ENCODE results near the gene ASH1L.
"Not testable (repeated sequence)": the region's sequence is repeated elsewhere in the genome, so short reads cannot be mapped to it uniquely, and the experiment has no call there.

ASH1L gene

GRCh38 chr1:155493595-155493994, 69.0 kb downstream of the ASH1L start:
- DNase-seq (ENCODE audit: low read depth) = not testable (repeated sequence)

GRCh38 chr1:155488419-155488818, 74.2 kb downstream of the ASH1L start:
- not testable (repeated sequence) for DNase-seq (ENCODE audit: low read depth)

- no peak for DNase-seq (ENCODE audit: low read depth)
Measured at GRCh38 chr1:155487541-155487940, 75.1 kb downstream of the ASH1L start.

GRCh38 chr1:155486952-155487351, 75.7 kb downstream of the ASH1L start:
- DNase-seq (ENCODE audit: low read depth) = not testable (repeated sequence)

- no peak for DNase-seq (ENCODE audit: low read depth)
Measured at GRCh38 chr1:155485945-155486344, 76.7 kb downstream of the ASH1L start.

GRCh38 chr1:155485222-155485621, 77.4 kb downstream of the ASH1L start:
- no peak for DNase-seq (ENCODE audit: low read depth)

GRCh38 chr1:155481741-155482241, 80.8 kb downstream of the ASH1L start:
- no peak for DNase-seq (ENCODE audit: low read depth)

- no peak for DNase-seq (ENCODE audit: low read depth)
Measured at GRCh38 chr1:155479205-155479604, 83.4 kb downstream of the ASH1L start.

GRCh38 chr1:155478270-155478852, 84.2 kb downstream of the ASH1L start:
- DNase-seq (ENCODE audit: low read depth) = no peak

GRCh38 chr1:155474146-155474545, 88.5 kb downstream of the ASH1L start:
- no peak for DNase-seq (ENCODE audit: low read depth)

GRCh38 chr1:155473151-155473821, 89.3 kb downstream of the ASH1L start:
- no peak for DNase-seq (ENCODE audit: low read depth)

GRCh38 chr1:155472491-155473083, 90.0 kb downstream of the ASH1L start:
- no peak for DNase-seq (ENCODE audit: low read depth)

- DNase-seq (ENCODE audit: low read depth) = no peak
Measured at GRCh38 chr1:155471891-155472290, 90.7 kb downstream of the ASH1L start.

- no peak for DNase-seq (ENCODE audit: low read depth)
Measured at GRCh38 chr1:155471026-155471425, 91.6 kb downstream of the ASH1L start.

- DNase-seq (ENCODE audit: low read depth) = no peak
Measured at GRCh38 chr1:155466996-155467395, 95.6 kb downstream of the ASH1L start.

GRCh38 chr1:155466617-155466972, 96.0 kb downstream of the ASH1L start:
- DNase-seq (ENCODE audit: low read depth) = no peak

- DNase-seq (ENCODE audit: low read depth) = no peak
Measured at GRCh38 chr1:155463865-155464650, 98.5 kb downstream of the ASH1L start.

GRCh38 chr1:155458111-155458510, 104.5 kb downstream of the ASH1L start:
- DNase-seq (ENCODE audit: low read depth) = no peak

GRCh38 chr1:155457266-155457665, 105.3 kb downstream of the ASH1L start:
- DNase-seq (ENCODE audit: low read depth) = no peak

GRCh38 chr1:155455588-155456195, 106.9 kb downstream of the ASH1L start:
- DNase-seq (ENCODE audit: low read depth) = no peak

GRCh38 chr1:155454096-155454495, 108.5 kb downstream of the ASH1L start:
- no peak for DNase-seq (ENCODE audit: low read depth)

- DNase-seq (ENCODE audit: low read depth) = no peak
Measured at GRCh38 chr1:155453141-155453540, 109.5 kb downstream of the ASH1L start.

Measured in activated T-cell treated with anti-CD3 and anti-CD28 coated beads for 24 hours (primary cell).